HT1080 (cell line): Measurements from ENCODE around the gene RNF223. TPM values are rescaled to one million over a fixed set of nuclear protein-coding genes. Genes with fewer than 3 reads are reported as not detected.

Experiments used
- DNase-seq: peaks from one replicate; pipeline ENCODE4 v3.0.0-alpha.2; 2015; ENCODE audit warnings: low read depth
- polyA plus RNA-seq, 2 experiments: library from polyadenylated mRNA; depleted of rRNA; stranded (reverse); fragments of >200 nt; gene quantifications; 2 replicates each; pipeline ENCODE4 v1.2.3, GENCODE V29; 2015
- total RNA-seq: library from RNA; depleted of rRNA; stranded (reverse); fragments of >200 nt; shearing (Covaris generic); gene quantifications from 2 replicates; pipeline ENCODE4 v1.2.3, GENCODE V29; 2014; rRNA removed

Gene RNF223
- total RNA-seq = not detected in 2 replicates
- not detected in 2 replicates for polyA plus RNA-seq (2015; cell fraction: cytosol; rRNA removed)
- polyA plus RNA-seq (2015; cell fraction: nucleus; rRNA removed) = not detected in 2 replicates

DNA sequence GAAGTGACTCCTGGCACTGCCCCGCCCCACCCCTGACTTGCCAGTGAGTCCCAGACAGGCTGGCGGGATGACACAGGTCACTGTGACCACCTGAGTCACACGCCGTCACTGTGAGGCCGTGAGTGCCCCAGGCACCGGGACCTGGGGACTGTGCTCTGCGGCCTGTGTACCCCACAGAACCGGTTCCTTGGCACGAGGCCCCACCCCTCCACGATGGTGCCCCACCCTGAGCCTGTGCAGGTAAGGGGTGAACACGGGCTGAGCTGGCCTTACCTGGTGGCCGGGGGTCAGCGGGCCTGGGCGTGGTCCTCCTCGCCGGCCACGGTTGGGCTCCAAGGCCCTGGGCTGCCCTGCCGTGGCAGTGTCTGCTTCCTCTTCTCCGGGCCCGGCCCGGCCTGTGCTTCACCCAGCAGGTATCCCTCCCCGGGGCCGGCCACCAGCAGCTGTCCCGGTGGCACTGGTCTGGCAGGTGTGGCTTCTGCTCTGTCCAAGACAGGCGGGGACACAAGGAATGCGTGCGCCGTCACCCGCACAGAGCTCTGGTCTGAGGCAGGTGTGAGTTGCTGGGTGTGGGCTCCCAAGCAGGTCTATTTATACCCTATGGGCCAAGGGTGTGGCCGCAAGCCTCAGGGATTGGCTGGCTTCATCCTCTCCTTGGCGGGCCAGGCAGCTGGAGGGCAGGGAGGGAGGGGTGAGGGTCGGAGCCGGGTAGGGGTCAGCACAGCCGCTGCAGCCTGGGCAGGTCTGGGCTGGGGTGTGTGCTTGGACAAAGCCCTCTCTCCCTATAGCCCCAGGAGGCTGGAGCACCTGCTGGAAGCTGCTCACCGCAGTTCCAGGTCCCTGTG, at the start of gene RNF223:
Gene RNF223, minus strand, starts transcription at position 564 of the 845 bp plus-strand sequence. CDS start 1,740 bp downstream, outside the sequence.
- no peak for DNase-seq

DNA sequence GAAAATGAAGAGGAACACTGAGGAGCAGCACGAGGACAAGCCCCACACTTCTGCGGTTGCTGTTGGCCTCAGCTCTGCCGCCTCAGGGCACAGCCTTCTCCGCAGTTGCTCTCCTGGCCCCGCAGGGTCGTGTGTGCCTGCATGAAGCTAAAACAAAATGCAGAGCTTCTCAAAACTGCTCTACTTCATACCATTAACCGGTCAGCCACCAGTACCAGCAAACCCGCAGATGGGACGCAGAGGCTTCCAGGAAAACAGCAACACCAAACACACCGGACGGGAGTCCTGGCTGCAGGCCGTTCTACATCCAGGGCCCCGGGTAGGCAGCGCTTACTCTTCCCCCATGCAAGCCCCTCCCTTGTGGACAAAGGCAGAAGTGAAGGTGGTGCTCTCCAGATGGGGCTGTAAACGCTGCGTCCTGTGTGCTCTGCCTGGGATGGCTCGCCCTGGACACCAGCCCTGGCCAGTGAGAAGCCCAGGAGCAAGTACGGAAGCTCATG, 48.9 kb upstream of the RNF223 start:
- no peak for DNase-seq

DNA sequence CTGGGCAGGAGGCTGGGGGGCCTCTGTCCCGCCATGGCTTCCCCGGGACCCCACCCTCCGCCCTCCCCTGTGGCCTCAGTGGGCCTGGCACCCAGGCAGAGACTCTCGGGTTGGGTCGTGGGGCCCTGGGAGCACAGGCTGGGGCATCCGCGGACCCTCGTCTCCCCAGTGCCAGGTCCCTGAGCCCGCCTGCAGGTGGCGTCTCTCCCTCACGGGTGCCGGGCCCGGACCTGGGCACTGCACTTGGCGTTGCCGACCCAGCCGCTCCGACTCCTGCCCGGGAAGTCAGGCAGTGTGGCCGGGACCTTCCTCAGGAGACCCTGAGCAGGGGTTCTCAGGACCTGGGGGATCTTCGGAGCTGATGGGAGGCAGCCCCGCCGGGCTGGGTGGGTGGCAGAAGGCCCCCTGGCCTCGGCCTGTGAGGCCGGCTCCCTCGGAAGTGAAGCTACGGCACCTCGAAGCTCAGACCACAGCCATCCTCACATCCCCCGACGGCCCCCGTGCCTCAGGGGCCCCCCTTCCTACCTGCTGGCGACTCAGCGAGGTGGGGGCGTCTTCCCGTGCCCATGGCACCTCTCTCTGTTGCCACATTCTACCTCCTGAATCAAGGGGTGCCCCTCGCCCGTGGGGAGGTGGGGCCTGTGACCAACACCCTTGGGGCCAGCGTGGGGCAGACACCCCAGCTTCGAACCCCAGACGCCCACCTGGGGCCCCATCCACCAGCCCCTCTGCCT, 48.1 kb upstream of the RNF223 start:
- DNase-seq = peak; percentile 51

DNA sequence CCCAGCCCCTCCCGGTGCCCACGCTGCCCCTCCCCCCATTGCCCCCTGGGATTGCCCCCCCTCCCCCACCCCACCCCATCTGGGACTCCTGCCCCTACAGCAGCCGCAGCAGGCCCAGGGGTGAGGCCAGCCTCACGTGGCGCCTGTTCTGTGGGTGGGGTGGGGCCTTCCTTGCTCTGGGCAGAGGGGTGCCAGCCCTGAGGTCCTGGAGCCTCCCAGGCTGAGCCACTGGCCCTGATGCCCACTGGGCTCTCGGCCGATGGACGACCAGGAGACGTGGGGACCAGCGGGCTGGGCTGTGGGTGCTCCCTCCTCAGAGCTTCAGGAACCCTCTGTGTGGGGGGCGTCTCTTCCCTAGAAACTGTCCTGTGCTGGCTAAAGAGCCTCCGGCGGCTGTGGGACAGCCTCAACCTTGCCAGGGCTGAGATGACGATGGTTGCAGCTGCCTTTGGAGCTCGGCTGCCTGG, 47.5 kb upstream of the RNF223 start:
- DNase-seq = no peak

DNA sequence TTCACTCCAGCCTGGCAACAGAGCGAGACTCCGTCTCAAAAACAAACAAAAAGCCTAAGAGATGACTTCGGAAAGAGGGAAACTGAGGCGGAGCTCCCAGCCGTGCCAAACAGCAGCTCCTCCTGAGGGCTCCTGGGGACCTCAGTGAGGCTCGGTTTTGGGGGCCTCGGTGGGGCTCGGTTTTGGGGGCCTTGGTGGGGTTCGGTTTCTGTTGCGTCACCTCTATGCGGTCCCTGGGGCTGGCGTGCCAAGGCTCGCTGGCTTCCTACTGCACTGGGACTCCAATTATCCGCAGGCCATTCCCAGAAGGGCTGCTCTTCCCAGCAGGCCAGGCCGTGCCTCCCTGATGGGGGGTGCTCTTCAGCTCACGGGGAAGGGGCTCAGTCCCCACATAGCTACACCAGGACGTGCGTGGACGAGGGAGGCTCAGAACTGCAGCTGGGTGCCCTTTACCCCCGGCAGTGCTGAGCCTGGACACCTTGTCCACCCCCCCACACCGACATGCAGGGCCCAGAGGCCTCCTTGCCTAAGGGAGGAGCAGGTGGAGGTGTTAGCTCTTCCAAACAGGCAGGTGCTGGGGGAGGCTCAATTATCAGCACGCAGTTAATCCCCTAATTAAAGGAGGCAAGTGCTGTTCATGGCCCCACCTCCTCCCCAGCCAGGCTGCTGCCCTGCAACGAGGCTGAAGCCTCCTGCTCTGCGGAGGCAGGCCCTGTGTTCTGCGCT, 46.9 kb upstream of the RNF223 start:
- no peak for DNase-seq

DNA sequence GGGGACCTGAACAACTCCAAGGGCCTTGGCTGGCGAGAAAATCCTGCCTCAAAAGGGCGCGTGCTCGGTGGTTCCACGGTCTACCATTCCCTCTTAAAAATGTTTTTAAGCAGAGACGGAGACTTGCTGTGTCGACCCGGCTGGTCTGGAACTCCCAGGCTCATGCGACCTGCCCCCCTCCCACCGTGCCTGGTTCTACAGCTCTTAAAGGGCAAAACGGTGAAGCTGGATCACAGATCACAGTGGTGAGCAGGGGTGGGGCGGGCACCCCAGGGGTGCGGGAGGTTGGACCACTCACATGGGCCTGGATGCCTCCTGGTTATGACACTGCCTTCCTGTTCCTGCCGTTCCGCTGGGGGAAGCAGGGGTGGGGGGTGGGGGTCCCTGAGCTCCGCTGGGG, 46.0 kb upstream of the RNF223 start:
- DNase-seq = no peak

DNA sequence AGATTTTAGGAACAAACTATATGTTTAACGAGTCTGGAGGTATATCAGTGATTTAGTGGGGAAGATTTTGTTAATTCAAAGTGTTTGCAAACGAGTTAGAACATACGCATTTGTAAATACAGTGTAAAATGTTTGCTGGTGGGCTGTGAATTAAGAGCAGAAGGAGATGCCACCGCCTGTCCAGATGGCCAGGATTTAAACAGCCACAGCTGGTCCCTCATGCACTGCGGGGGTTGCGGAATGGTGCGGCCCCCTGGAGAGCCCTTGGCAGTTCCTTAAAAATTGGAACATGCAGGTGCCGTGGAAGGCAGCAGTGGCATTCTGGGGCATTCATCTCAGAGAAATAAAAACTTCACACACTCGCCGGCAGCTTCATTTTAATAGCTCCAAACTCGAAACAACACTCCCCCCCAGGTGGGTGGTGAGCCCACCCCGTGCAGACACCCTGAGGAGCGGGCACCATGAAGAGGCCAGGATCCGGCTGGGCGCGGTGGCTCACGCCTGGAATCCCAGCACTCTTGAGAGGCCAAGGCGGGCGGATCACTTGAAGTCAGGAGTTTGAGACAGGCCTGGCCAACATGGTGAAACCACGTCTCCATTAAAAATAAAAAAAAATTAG, 45.3 kb upstream of the RNF223 start:
- DNase-seq = no peak

DNA sequence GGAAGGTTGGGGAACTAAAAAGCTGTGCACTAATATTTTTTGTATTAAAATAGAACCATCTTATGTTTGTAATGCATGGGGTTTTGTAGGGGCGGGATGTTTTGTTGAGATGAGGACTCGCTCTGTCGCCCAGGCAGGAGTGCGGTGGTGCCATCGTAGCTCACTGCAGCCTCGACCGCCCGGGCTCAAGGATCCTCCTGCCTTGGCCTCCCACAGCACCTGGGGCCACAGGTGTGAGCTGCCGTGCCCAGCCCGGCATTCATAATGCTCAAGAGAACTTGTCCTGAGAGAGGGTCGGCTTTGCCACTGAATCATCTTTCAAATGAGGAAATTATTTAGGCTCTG, 44.7 kb upstream of the RNF223 start:
- DNase-seq = no peak

DNA sequence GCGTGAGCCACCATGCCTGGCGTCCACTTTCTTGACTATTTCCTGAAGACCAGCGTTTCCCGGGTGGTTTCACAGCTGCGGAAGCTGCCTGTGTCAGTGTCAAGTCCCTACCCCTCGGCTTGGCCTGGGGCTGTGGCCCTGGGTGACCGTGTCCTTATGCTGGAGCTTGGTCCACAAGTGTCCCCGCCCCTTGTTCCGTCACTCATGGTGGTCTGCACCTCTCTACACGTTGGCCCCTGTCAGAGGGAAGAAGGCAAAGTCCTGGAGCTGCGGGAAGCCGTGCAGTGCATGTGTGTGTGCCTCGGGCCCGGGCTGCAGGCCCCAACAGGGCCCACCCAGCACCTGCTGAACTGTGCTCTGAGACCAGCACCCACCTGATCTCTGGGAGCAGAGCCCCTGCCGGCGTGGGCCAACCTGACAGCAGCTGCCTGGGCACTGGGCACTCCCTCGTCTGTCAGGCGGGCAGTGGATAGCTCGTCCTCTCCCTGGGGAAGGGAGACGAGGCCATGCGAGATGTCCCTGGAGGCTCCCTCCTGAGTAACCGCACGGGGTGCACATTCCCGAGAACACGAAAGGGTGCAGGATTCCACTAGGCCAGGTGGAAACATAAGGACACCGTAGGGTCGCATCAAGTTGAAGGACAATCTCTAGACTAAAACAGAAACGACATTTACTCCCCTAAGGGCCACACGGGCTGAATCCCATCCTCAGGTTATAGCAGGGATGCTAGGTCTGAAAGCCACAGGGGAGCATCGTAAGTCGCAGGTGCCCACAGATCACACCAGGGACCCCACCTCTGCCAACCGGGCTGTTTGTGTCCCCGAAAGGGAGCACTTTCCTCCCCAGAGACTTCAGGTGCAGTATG, 44.1 kb upstream of the RNF223 start:
- no peak for DNase-seq

DNA sequence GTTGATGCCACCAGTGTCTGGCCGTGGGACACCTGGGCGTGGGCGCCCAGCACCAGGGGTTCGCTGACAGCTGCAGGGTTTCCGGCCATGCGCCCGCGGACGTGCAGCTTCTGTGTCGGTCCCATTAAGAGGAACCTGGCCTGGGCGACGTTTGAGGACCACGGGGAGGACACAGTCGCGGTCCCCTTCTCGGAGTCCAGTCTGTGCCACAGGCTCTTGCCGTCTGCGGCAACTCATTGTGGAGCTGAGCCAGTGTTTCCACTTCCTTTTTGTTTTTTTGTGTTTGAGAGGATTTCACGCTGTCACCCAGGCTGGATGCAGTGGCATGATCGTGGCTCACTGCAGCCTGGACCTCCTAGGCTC, 43.3 kb upstream of the RNF223 start:
- DNase-seq = no peak

DNA sequence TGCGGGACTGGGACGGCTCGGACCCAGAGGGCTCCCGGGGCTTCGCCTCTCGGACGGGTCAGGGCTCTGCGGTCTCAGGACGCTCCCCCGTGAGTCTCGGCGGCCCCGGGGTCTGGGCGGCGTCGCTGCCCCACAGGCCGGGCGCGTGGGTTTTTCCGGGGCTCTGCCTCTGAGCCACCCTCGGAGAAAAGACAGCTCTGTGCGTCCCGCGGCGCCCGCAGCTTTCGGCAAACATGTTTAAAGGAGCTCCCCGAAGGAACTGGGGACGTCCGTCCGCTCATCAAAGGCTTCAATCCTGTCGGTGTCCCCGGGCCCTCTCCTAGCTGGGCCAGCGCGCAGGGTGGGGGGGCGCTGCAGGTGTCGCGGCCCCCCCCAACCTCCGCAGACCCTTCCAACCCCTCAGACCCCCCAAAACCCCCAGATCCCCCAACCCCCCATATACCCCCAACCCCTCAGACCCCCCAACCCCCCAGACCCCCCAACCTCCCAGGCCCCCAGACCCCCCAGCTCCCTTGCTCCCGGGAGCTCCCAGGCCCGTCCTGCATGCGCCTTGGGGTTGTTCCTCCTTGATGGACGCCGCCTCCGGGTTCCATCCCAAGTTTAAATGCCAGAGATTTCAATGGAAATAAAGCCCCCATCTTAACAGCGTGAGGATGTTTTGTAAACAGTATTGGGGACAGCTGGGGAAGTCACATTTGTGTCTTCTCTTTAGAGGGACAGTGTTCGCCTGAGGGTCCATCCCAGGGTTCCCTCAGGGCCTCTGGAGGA, 42.8 kb upstream of the RNF223 start:
- no peak for DNase-seq

DNA sequence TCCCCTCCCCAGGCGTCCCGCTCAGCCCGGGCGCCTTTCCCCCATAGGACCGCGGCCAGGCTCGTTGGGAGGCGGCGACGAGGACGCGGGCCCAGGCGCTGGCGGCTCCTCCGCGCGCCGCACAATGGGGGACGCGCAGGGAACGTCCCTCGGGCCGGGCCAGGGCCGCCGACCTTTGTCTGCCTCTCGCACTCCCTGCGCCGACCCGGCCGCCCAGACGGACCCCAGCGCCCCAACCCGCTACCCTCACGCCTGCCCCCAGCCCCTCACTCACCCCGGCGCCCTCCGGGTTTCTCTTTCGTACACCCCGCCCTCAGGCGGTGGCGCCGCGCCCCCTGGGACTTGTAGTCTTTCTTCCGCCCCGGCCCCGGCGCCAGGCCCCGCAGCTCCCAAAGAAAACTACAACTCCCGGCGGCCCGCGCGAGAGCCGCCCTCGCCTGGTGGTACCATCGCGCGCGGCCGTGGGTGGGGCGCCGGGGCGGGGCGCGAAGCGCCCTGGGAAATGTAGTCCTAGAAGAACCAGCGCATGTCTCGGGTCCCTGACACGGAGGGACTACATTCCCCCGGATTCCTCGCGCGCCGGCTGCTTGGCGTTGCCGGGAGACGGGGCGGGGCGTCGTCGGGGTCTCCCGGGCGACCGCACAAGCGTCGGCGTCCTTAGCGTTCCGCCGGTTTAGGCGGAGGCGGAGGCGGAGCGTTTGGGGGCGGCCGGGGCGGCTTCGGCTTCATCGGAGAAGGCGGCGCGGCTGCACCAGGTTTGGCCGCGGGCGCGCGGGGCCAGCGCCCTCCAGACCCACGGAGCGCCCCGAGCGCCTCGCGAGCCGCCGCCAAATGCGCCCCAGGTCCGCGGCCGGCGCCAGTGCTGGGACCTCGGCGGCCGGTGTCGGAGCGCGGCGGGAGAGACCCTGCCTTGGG, 41.9 kb upstream of the RNF223 start, which contains the start of gene C1orf159:
Gene C1orf159, minus strand, starts transcription at position 304 of the 915 bp plus-strand sequence. CDS start 24,546 bp downstream, outside the sequence.
- peak; percentile 98 for DNase-seq

DNA sequence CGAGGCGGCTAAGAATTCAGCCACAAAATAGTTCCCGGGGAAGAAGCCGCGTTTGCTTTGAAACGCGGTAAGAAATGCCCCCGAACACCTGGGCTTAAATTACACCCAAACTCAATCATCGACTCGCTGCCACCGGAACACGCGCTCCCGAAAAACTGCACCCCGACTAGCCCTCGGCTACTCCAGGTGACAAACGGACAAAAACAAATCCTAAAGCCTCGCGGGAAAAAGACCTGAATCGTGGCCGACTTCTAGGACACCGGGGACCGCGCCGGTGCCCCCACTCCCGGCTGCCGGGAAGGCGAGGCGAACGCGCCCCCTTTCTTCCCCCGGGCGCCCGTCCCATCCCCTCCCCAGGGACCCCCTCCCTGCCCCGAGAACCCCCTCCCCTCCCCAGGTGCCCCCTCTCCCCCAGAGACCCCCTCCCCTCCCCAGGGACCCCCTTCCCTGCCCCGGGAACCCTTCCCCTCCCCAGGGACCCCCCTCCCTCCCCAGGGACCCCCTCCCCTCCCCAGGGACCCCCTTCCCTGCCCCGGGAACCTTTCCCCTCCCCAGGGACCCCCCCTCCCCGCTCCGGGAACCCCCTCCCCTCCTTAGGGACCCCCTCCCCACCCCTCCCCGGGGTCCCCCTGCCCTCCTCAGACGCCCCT, 41.2 kb upstream of the RNF223 start:
- no peak for DNase-seq

DNA sequence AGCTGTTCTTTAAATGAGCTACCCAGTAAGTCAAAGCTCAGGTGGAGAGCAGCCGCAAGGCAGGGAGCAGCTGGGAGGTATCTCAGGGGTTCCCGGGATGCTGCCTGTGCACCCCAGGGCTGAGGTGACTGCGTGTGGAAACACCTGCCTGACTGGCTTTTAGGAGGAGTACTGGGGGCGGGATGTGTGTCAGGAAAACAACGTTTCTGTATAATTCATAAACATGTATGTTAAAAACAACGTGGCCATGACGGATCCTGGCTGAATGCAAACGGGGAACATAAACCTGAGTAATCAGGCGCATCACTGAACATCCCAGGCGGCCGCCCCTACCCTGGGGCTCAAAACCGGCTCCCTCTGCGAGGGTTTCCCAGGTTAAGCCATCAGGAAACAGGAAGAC, 40.3 kb upstream of the RNF223 start:
- no peak for DNase-seq

DNA sequence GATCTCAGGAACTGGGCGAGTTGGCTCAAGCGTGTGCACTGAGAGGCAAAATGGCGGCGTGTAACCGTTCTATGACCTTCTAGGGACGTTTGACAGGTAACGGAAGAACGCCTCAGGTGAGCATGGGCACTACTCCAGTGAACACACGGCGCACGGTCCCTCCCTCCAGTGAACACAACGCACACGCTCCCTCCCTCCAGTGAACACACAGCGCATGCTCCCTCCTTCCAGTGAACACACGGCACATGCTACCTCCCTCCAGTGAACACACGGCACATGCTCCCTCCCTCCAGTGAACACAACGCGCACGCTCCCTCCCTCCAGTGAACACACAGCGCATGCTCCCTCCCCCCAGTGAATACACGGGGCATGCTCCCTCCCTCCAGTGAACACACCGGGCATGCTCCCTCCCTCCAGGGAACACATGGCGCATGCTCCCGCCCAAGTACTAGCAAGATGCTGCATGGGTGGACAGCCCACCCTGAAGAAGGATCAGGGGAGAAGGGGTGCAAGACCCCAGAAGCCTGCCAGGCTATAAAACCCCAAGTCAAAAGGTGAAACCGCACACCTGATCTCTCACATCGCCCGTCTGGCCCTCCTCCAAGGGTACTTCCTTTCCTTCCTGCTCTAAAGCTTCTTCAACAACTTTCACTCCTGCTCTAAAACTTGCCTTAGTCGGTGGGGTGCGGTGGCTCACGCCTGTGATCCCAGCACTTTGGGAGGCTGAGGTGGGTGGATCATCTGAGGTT, 38.3 kb upstream of the RNF223 start:
- no peak for DNase-seq

DNA sequence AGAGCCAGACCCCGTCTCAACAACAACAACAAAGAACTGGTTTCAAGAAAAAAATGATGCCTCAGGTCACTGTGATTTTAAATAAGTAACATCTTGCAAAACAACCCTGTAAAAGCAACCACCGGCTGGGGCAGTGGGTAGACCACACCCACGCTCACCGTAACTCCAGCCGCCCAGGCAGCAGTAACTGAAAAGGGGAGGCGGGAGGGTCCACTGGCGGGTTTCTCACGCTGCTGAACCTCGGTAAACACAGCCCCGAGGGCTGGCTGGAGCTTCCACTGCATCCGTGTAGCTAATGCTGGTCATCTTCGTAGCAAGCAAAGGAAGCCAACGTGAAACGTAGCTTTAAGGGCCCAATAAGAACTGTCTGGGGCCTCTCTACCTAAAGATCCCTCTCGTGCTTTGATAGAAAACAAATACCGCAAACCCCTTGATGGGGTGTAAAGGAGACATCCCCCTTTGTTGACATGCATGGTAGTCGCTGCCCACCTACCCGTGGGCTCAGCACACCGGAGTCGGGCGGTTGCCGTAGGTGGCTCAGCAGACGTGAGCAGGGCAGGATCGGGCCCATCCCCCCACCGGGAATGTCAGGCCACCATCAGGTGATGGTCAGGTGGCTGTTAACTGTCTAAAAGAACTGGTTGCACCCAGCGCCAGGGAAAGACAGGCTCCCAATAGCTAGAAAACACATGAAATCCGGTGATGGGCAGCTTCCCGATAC, 37.6 kb upstream of the RNF223 start:
- DNase-seq = no peak
